CD14-positive monocyte (primary cell): Measurements from ENCODE around the gene VMA21. TPM values are rescaled to one million over a fixed set of nuclear protein-coding genes. Genes with fewer than 3 reads are reported as not detected.

Source experiments
- DNase-seq, 3 donors: peaks; one replicate each; pipeline ENCODE4 v3.0.0-alpha.2; 2011 to 2022
- H2AFZ ChIP-seq: 2 replicates; pipeline ENCODE4 v1.6.0; 2012; ENCODE audit warnings: mild to moderate bottlenecking, low read depth, low read length, inconsistent platforms; ENCODE audit not compliant: insufficient read depth, poor library complexity, severe bottlenecking
- H3K27ac ChIP-seq, 2 donors: 1 replicate in 1 of 2; 2 replicates in 1 of 2; pipeline ENCODE4 v1.5.1; 2012 to 2013; ENCODE audit warnings: low read length in 2 of 2, control low read depth in 1 of 2, inconsistent platforms in 1 of 2, low read depth in 1 of 2, mild to moderate bottlenecking in 1 of 2
- H3K27me3 ChIP-seq, 2 donors: one replicate each; pipeline versions ENCODE4 v1.6.0 to v1.6.1; 2011 to 2013; ENCODE audit warnings: low read length in 2 of 2; ENCODE audit not compliant: control insufficient read depth in 2 of 2, insufficient read depth in 2 of 2
- H3K36me3 ChIP-seq, 2 donors: replicated peaks in 1 of 2; 1 replicate in 1 of 2; 2 replicates in 1 of 2; pipeline versions ENCODE4 v1.5.1 to v1.6.1; 2012 to 2013; ENCODE audit warnings: low read length in 2 of 2, control low read depth in 1 of 2, inconsistent platforms in 1 of 2, mild to moderate bottlenecking in 1 of 2; ENCODE audit not compliant: insufficient read depth in 2 of 2, control insufficient read depth in 1 of 2
- H3K4me1 ChIP-seq, 2 donors: 1 replicate in 1 of 2; 2 replicates in 1 of 2; pipeline versions ENCODE4 v1.5.1 to v1.6.1; 2012 to 2013; ENCODE audit warnings: low read length in 2 of 2, control low read depth in 1 of 2, inconsistent platforms in 1 of 2, mild to moderate bottlenecking in 1 of 2, moderate library complexity in 1 of 2; ENCODE audit not compliant: insufficient read depth in 2 of 2, control insufficient read depth in 1 of 2
- H3K4me2 ChIP-seq: replicated peaks from 2 replicates; pipeline ENCODE3; 2012; ENCODE audit warnings: low read length, moderate library complexity, mild to moderate bottlenecking; ENCODE audit not compliant: poor library complexity, severe bottlenecking; ENCODE audit errors: extremely low read depth
- H3K4me3 ChIP-seq, 3 experiments: fragments of 200-600 bp in 1 of 3; sonication (generic) in 1 of 3; replicated peaks in 1 of 3; 1 replicate in 2 of 3; 2 replicates in 1 of 3; pipeline ENCODE4 v1.5.1; 2011 to 2013; ENCODE audit warnings: low read length in 3 of 3, mild to moderate bottlenecking in 3 of 3, control low read depth in 2 of 3, low read depth in 2 of 3, inconsistent platforms in 1 of 3, moderate library complexity in 1 of 3
- H3K79me2 ChIP-seq: 2 replicates; pipeline ENCODE4 v1.6.0; 2012; ENCODE audit warnings: mild to moderate bottlenecking, control low read depth, inconsistent platforms, low read length, moderate library complexity; ENCODE audit not compliant: insufficient read depth
- H3K9ac ChIP-seq: 2 replicates; pipeline ENCODE4 v1.6.0; 2017; ENCODE audit warnings: low read length, mild to moderate bottlenecking; ENCODE audit not compliant: insufficient read depth, poor library complexity, severe bottlenecking
- H3K9me3 ChIP-seq, 2 donors: replicated peaks in 1 of 2; 1 replicate in 1 of 2; 2 replicates in 1 of 2; pipeline versions ENCODE4 v1.5.1 to v1.6.1; 2012 to 2013; ENCODE audit warnings: low read length in 2 of 2, control low read depth in 1 of 2; ENCODE audit not compliant: control insufficient read depth in 1 of 2, insufficient read depth in 1 of 2
- H4K20me1 ChIP-seq: 2 replicates; pipeline ENCODE4 v1.6.0; 2012; ENCODE audit warnings: mild to moderate bottlenecking, low read length, control low read depth, moderate library complexity; ENCODE audit not compliant: insufficient read depth
- H3K27ac Mint-ChIP-seq, 7 donors: one replicate each; pipeline ENCODE4 v1.8.0; 2020; ENCODE audit warnings: mild to moderate bottlenecking in 7 of 7, mixed read lengths in 7 of 7, moderate library complexity in 6 of 7, inconsistent platforms in 2 of 7
- H3K27me3 Mint-ChIP-seq, 3 donors: one replicate each; pipeline ENCODE4 v1.8.0; 2021 to 2022; ENCODE audit warnings: low read depth in 3 of 3, mild to moderate bottlenecking in 3 of 3, mixed read lengths in 3 of 3, moderate library complexity in 3 of 3, inconsistent platforms in 1 of 3
- H3K36me3 Mint-ChIP-seq, 2 donors: one replicate each; pipeline ENCODE4 v1.8.0; 2020; ENCODE audit warnings: mixed read lengths in 2 of 2, inconsistent platforms in 1 of 2, mild to moderate bottlenecking in 1 of 2
- H3K4me1 Mint-ChIP-seq: one replicate; pipeline ENCODE4 v1.8.0; 2020; ENCODE audit warnings: mild to moderate bottlenecking, mixed read lengths
- H3K4me3 Mint-ChIP-seq, 2 donors: one replicate each; pipeline ENCODE4 v1.8.0; 2020; ENCODE audit warnings: mild to moderate bottlenecking in 2 of 2, mixed read lengths in 2 of 2, moderate library complexity in 1 of 2
- H3K9me3 Mint-ChIP-seq, 7 donors: one replicate each; pipeline ENCODE4 v1.8.0; 2020 to 2022; ENCODE audit warnings: mixed read lengths in 7 of 7, mild to moderate bottlenecking in 6 of 7, moderate library complexity in 6 of 7, inconsistent platforms in 2 of 7
- CTCF ChIP-seq: fragments of 200-600 bp; IDR thresholded peaks from one replicate; pipeline ENCODE4 v1.8.0; 2022; ENCODE audit warnings: antibody characterized with exemption, mild to moderate bottlenecking
- WGBS: methylation state at CpG from one replicate; pipeline ENCODE4 v1.1.5; 2013; ENCODE audit warnings: missing lambda C conversion rate; ENCODE audit not compliant: insufficient coverage; 5-methylcytosine and 5-hydroxymethylcytosine counted together
- intact Hi-C, 2 donors: fragments of 100-400 bp; cut with micrococcal nuclease; formaldehyde crosslinking; loops; one replicate each; pipeline versions ENCODE4 v1.15.0 to v1.15.1; 2023
- polyA plus RNA-seq, 3 donors: library from polyadenylated mRNA; depleted of rRNA in 1 of 3; unstranded in 2 of 3; stranded (reverse) in 1 of 3; fragments of 300-500 nt in 2 of 3; fragments of >200 nt in 1 of 3; fragmentation: Illumina TruSeq in 2 of 3; gene quantifications; 1 replicate in 2 of 3; 2 replicates in 1 of 3; pipeline ENCODE4 v1.2.3, GENCODE V29; 2012 to 2021

The VMA21 gene
- polyA plus RNA-seq, 3 donors = 8.9 to 77.2 (median 53.0) TPM

DNA sequence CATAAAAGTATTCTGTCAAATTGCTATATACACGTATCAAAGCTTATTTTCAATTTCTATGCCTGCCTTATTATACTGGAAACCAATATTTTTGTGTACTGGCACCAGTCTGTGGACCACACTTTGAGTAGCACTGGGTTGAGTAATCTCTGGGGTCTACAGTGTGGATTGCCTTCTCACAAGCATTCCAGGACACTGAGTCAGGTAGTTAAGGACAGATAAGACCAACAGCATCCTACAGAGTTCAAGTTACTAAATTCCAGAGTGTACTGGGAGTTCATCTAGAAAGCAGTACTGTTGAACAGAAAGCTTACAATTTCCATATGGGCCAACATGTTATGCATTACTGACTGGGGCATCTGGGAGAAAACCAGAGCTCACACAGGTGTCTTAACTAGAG, 61.8 kb downstream of the VMA21 start:
- Mint-ChIP-seq H3K36me3 (no peaks in the 10 kb centered on the region), H3K4me1 (no peaks in the 10 kb centered on the region), H3K27me3 (peaks cover 0 to 1% (median 0%) of the 10 kb centered on the region in 3 donors), H3K9me3 (peaks cover 0 to 4% (median 0%) of the 10 kb centered on the region in 7 donors), H3K27ac (no peak overlapping the region), H3K4me3 (no peak overlapping the region)
- H3K27ac ChIP-seq = no peak overlapping the region
- no peak overlapping the region for H3K4me2 ChIP-seq
- H3K9ac ChIP-seq = no peak overlapping the region
- no peaks in the 10 kb centered on the region for H3K27me3 ChIP-seq
- intact Hi-C loops = no loop called here
- no peak for TF ChIP-seq CTCF
- whole genome bisulfite sequencing = no CpG with 5 or more reads among the region's 1 CpG
- no peaks in the 10 kb centered on the region for H3K79me2 ChIP-seq
- no peaks in the 10 kb centered on the region for H4K20me1 ChIP-seq
- H3K36me3 ChIP-seq = no peaks in the 10 kb centered on the region
- no peaks in the 10 kb centered on the region for H3K4me1 ChIP-seq
- no peak overlapping the region for H2AFZ ChIP-seq
- H3K4me3 ChIP-seq = no peak overlapping the region
- DNase-seq = no peak
- H3K9me3 ChIP-seq = no peaks in the 10 kb centered on the region

Other genes starting within 250 kb of the VMA21 start
- gene GPR50, start 220.6 kb upstream of the VMA21 start, polyA plus RNA-seq = not detected
- not detected for gene PASD1, start 166.5 kb downstream of the VMA21 start, polyA plus RNA-seq